AG04450 (cell line): ENCODE data around the gene PLD6. TPM values are rescaled to one million over a fixed set of nuclear protein-coding genes. Genes with fewer than 3 reads are reported as not detected.
A peak's percentile ranks its signal among the peaks of the same experiment; 100 is the strongest.

Experiments
- CTCF ChIA-PET: fragments of 300-600, 350-600 bp; formaldehyde crosslinking; extraction: SDS; loops from one replicate; lab custom pipeline; 2022; ENCODE audit warnings: antibody characterized with exemption, inconsistent platforms; lab: Charles Lee
- POLR2A ChIA-PET: fragments of 350-600 bp; formaldehyde crosslinking; extraction: SDS; loops from one replicate; lab custom pipeline; 2021; ENCODE audit warnings: antibody characterized with exemption, inconsistent platforms; lab: Yijun Ruan, JAX
- DNase-seq: peaks from one replicate; pipeline ENCODE4 v3.0.0-alpha.2; 2011; ENCODE audit warnings: low read depth, low spot score
- H3K27ac ChIP-seq: one replicate; pipeline ENCODE4 v1.5.1; 2012; ENCODE audit warnings: low read depth, low read length, control low read depth
- H3K27me3 ChIP-seq: one replicate; pipeline ENCODE4 v1.6.0; 2012; ENCODE audit warnings: low read length; ENCODE audit not compliant: control insufficient read depth, insufficient read depth
- H3K4me3 ChIP-seq: 2 replicates; pipeline ENCODE4 v1.5.1; 2011; ENCODE audit warnings: mild to moderate bottlenecking, low read depth, low read length, control low read depth
- H3K9me3 ChIP-seq: 2 replicates; pipeline ENCODE4 v1.5.1; 2012; ENCODE audit warnings: low read length; ENCODE audit not compliant: control insufficient read depth, insufficient read depth
- polyA plus RNA-seq: library from polyadenylated mRNA; depleted of rRNA; stranded (reverse); fragments of >200 nt; gene quantifications from 2 replicates; pipeline ENCODE4 v1.2.3, GENCODE V29; 2011
- TF ChIP-seq, protein P1 (sequence below): IDR thresholded peaks from 2 replicates; pipeline ENCODE4 v1.5.1; 2011; ENCODE audit warnings: low read depth, low read length, control low read depth, inconsistent platforms

PLD6 gene
- polyA plus RNA-seq, 1 experiment = 1.6 TPM

DNA sequence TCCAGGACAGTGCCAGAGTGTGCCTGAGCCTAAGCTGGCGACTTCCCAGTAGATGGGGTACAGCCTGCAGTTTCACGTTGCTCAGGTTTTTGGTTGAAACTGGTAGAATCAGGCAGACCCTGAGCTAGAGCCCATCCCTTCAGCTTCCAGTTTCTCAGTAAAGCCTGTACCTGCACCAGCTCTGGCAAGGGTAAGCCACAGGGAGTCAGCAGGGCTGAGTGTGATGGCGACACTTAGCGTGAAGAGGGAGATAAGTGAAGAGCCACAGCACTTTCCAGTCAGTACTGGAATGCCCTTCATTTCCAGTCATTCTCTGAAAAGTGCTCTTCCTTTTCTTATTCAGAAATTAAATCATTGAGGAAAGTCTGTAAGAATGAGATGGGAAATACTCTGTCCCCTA, 22.4 kb downstream of the PLD6 start:
- TF ChIP-seq, protein P1, sequence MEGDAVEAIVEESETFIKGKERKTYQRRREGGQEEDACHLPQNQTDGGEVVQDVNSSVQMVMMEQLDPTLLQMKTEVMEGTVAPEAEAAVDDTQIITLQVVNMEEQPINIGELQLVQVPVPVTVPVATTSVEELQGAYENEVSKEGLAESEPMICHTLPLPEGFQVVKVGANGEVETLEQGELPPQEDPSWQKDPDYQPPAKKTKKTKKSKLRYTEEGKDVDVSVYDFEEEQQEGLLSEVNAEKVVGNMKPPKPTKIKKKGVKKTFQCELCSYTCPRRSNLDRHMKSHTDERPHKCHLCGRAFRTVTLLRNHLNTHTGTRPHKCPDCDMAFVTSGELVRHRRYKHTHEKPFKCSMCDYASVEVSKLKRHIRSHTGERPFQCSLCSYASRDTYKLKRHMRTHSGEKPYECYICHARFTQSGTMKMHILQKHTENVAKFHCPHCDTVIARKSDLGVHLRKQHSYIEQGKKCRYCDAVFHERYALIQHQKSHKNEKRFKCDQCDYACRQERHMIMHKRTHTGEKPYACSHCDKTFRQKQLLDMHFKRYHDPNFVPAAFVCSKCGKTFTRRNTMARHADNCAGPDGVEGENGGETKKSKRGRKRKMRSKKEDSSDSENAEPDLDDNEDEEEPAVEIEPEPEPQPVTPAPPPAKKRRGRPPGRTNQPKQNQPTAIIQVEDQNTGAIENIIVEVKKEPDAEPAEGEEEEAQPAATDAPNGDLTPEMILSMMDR = no peak
- H3K27me3 ChIP-seq = no peaks in the 10 kb centered on the region
- H3K27ac ChIP-seq = no peak overlapping the region
- ChIA-PET POLR2A (no interaction called here), CTCF (no interaction called here)
- no peak overlapping the region for H3K4me3 ChIP-seq
- no peaks in the 10 kb centered on the region; the same call in 1 of the 2 replicates for H3K9me3 ChIP-seq
- DNase-seq = no peak

DNA sequence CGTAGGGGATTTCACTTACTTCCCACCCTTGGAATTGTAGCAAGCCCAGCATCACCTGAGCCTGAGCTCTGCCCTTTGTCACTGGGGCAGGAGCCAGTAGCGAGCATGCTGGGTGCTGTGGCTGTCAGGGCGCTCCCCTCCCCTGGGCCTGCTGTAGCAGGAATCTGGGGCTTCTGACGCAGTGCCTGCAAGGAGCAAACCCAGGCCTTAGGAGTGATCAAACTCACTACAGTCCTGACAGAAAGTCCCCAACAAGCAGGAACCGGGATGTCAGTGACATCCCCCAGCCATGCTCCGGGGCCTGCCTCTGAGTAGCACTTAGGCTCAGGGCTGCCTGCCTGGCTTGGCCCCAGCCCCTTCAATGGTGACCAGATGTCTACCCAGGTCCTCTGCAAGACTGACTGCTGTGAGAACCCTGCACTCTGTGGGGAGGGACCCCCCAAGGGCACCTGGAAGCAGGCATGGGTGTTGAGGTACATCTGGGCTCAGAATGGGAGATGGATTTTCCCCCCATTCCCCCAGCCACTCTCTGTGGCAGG, 23.5 kb downstream of the PLD6 start:
- Histone ChIP-seq H3K27me3 (no peaks in the 10 kb centered on the region), H3K27ac (peak overlapping the region; percentile 11), H3K4me3 (no peak overlapping the region), H3K9me3 (no peaks in the 10 kb centered on the region; the same call in 1 of the 2 replicates)
- ChIA-PET POLR2A (interaction anchor here (0.5 kb wide), 1 partner anchor 1032 kb away, joined by 7 read pairs; no protein-coding TSS in a partner anchor), CTCF (no interaction called here)
- DNase-seq = no peak
- TF ChIP-seq, protein P1 = no peak

DNA sequence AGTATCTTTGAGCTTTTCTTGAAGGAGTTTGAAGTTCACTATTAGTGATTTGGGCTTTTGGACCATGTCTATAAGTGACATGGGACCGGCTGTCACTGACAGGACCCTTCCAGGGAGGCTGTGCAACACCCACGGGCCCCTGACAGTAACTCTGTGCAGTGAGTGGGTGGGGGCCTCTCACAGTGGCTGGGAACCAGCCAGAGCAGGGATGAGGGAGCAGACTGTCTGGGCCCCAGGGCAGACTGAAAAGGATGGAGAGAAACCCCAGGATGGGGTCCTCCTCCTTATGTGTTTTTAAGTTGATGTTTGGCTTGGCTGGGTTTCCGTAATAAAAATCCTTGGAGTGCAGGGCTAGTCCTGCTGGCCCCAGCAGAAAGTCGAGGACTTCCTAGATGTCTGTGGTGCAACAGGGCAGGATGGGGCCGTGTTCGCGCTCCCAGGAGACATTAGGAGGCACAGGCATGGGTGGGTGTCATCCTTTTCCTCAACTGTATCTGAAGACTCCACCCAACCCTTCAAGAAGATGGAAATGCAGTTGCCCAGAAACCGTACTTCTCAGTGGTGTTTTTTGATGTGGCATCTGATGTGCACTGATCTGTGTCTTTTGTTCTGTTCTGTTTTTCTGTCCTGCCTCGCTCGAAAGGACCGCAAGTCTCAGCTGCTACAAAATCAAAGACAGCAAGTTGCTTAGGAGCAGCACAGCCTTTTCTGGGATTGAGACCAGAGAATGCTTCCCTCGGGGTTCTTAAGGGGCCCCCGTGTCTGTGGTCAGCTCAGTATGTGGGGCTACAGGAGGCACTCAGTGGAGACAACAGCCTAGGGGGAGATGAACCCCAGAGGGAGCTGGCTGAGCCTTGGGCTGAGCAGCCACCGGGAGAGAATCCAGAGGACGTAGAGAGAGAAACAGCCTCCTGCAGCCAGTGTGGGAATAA, 24.2 kb downstream of the PLD6 start:
- ChIA-PET POLR2A (no interaction called here), CTCF (no interaction called here)
- Histone ChIP-seq H3K9me3 (no peaks in the 10 kb centered on the region; the same call in 1 of the 2 replicates), H3K27me3 (no peaks in the 10 kb centered on the region), H3K4me3 (no peak overlapping the region), H3K27ac (no peak overlapping the region)
- TF ChIP-seq, protein P1 = no peak
- no peak for DNase-seq

DNA sequence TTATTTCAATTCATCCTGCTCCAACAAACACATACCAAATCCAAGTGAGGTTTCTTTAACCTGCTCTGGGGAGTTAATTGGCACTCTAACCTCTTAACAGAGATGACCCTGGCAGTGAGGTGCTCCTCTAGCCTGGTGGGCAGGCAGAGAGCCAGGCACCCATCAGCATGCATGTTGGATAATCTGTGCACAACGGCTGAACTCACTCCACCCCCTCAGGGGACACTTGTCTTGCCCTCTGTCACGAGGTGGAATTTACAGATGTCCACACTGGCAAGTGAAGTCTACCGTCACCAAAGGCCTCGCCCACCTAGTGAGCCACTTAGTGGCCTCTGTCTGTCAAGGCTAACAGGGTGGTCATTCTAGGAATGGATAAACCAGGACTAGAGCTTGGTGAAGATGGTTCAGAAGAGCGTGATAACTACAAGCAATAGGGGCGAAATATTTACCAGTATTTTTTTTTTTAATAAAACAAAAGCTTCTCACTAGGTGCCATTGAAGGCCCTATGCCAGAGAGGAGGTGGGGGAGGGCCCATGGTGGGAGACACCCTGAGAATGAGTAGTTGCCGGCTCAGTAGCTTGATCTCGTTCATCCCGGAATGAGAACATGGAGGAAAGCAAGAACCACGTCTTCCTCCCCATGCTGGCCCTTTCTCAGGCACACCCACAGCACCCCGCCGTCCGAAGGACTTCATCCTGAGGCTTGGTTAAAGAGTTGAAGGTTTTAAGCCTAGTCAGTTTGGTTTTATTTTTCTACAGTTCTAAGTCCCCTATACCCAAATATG, 25.2 kb downstream of the PLD6 start:
- no peaks in the 10 kb centered on the region; the same call in 1 of the 2 replicates for H3K9me3 ChIP-seq
- H3K27me3 ChIP-seq = no peaks in the 10 kb centered on the region
- H3K27ac ChIP-seq = no peak overlapping the region
- no peak for DNase-seq
- ChIA-PET POLR2A (no interaction called here), CTCF (no interaction called here)
- TF ChIP-seq, protein P1 = no peak
- no peak overlapping the region for H3K4me3 ChIP-seq
